HG02759 (cell line): ENCODE data around the gene KCTD10.
"Not testable (repeated sequence)": the region's sequence is repeated elsewhere in the genome, so short reads cannot be mapped to it uniquely, and the experiment has no call there.

Experiments used
- ATAC-seq: cut with Tn5 transposase; IDR thresholded peaks from one replicate; pipeline ENCODE4 v1.9.1; 2021; ENCODE audit warnings: mild to moderate bottlenecking, moderate library complexity; ENCODE audit not compliant: unreplicated experiment

KCTD10 gene

GRCh38 chr12:109475121-109475520, 2.0 kb downstream of the KCTD10 start:
- ATAC-seq = no peak

- ATAC-seq = not testable (repeated sequence)
These were observed 3.4 kb downstream of the KCTD10 start for GRCh38 chr12:109473526-109474270.

GRCh38 chr12:109473006-109473405, 4.1 kb downstream of the KCTD10 start:
- ATAC-seq = no peak

GRCh38 chr12:109469517-109469916, 7.6 kb downstream of the KCTD10 start:
- no peak for ATAC-seq

- no peak for ATAC-seq
These were observed 9.0 kb downstream of the KCTD10 start for GRCh38 chr12:109467978-109468676.

GRCh38 chr12:109466821-109467220, 10.3 kb downstream of the KCTD10 start:
- ATAC-seq = no peak

- no peak for ATAC-seq
These were observed 10.8 kb downstream of the KCTD10 start for GRCh38 chr12:109466305-109466704.

GRCh38 chr12:109464642-109465351, 12.3 kb downstream of the KCTD10 start:
- ATAC-seq = no peak

GRCh38 chr12:109463756-109464155, 13.3 kb downstream of the KCTD10 start:
- ATAC-seq = no peak

GRCh38 chr12:109462868-109463692, 14.0 kb downstream of the KCTD10 start:
- no peak for ATAC-seq

- ATAC-seq = no peak
These were observed 15.0 kb downstream of the KCTD10 start for GRCh38 chr12:109461846-109462756.

GRCh38 chr12:109461049-109461845, 15.9 kb downstream of the KCTD10 start:
- no peak for ATAC-seq

GRCh38 chr12:109460538-109460937, 16.6 kb downstream of the KCTD10 start:
- ATAC-seq = no peak

- ATAC-seq = no peak
These were observed 17.9 kb downstream of the KCTD10 start for GRCh38 chr12:109459247-109459646.

- ATAC-seq = no peak
These were observed 18.3 kb downstream of the KCTD10 start for GRCh38 chr12:109458771-109459208.

GRCh38 chr12:109458086-109458485, 19.0 kb downstream of the KCTD10 start:
- no peak for ATAC-seq

GRCh38 chr12:109455706-109456105, 21.4 kb downstream of the KCTD10 start:
- ATAC-seq = no peak

GRCh38 chr12:109452489-109452888, 24.6 kb downstream of the KCTD10 start:
- no peak for ATAC-seq

- ATAC-seq = no peak
These were observed 25.7 kb downstream of the KCTD10 start for GRCh38 chr12:109451400-109451799.
